Skeletal muscle cell (primary cell): ENCODE measurements around the gene DPH3.
"Not testable (repeated sequence)": the region's sequence is repeated elsewhere in the genome, so short reads cannot be mapped to it uniquely, and the experiment has no call there.

Experiments used
- DNase-seq: peaks from one replicate; pipeline ENCODE4 v3.0.0-alpha.2; 2010; ENCODE audit warnings: low read depth
- H3K4me3 ChIP-seq: 2 replicates; pipeline ENCODE4 v1.5.1; 2011; ENCODE audit warnings: low read depth, mild to moderate bottlenecking, control low read depth, low read length, moderate library complexity

The DPH3 gene

GRCh38 chr3:16264708-16265454 is at the start of gene DPH3, which contains the start of gene OXNAD1:
DPH3 (minus strand) TSS chr3:16264943; CDS start chr3:16264876, 67 bp downstream.
OXNAD1 (plus strand) TSS chr3:16265212; CDS start chr3:16270953, 5,741 bp downstream.
- DNase-seq, result peak; percentile 99
- H3K4me3 ChIP-seq, result peak within 1 kb of the TSS; percentile 73

GRCh38 chr3:16313886-16314645 is 49.3 kb upstream of the DPH3 start:
- no peak for DNase-seq
- no peak overlapping the region for H3K4me3 ChIP-seq

GRCh38 chr3:16311960-16312451 is 47.3 kb upstream of the DPH3 start:
- DNase-seq, result no peak
- H3K4me3 ChIP-seq, result no peak overlapping the region

GRCh38 chr3:16310486-16310885 is 45.7 kb upstream of the DPH3 start:
- H3K4me3 ChIP-seq, DNase-seq: not testable (repeated sequence)

- H3K4me3 ChIP-seq, result no peak overlapping the region
- DNase-seq, result no peak
Measured at GRCh38 chr3:16309558-16309957, 44.8 kb upstream of the DPH3 start.

GRCh38 chr3:16308727-16309126 is 44.0 kb upstream of the DPH3 start:
- no peak for DNase-seq
- no peak overlapping the region for H3K4me3 ChIP-seq

GRCh38 chr3:16307832-16308531 is 43.2 kb upstream of the DPH3 start:
- H3K4me3 ChIP-seq, result no peak overlapping the region
- DNase-seq, result no peak

GRCh38 chr3:16305111-16305541 is 40.4 kb upstream of the DPH3 start:
- no peak for DNase-seq
- no peak overlapping the region for H3K4me3 ChIP-seq

GRCh38 chr3:16304061-16305010 is 39.6 kb upstream of the DPH3 start:
- H3K4me3 ChIP-seq, result no peak overlapping the region
- no peak for DNase-seq

- DNase-seq, result no peak
Measured at GRCh38 chr3:16303037-16303575, 38.4 kb upstream of the DPH3 start.

GRCh38 chr3:16302082-16302631 is 37.4 kb upstream of the DPH3 start:
- DNase-seq, result no peak
- no peak overlapping the region for H3K4me3 ChIP-seq

More at GRCh38 chr3:16303037-16303575, 38.4 kb upstream of the DPH3 start:
- no peak overlapping the region for H3K4me3 ChIP-seq

- DNase-seq, result no peak
- H3K4me3 ChIP-seq, result no peak overlapping the region
Measured at GRCh38 chr3:16301507-16301906, 36.8 kb upstream of the DPH3 start.

GRCh38 chr3:16300881-16301359 is 36.2 kb upstream of the DPH3 start:
- H3K4me3 ChIP-seq, result no peak overlapping the region
- DNase-seq, result no peak

- no peak for DNase-seq
- H3K4me3 ChIP-seq, result no peak overlapping the region
Measured at GRCh38 chr3:16300307-16300706, 35.6 kb upstream of the DPH3 start.

GRCh38 chr3:16299746-16300145 is 35.0 kb upstream of the DPH3 start:
- no peak for DNase-seq
- H3K4me3 ChIP-seq, result no peak overlapping the region

GRCh38 chr3:16298891-16299290 is 34.1 kb upstream of the DPH3 start:
- no peak for DNase-seq
- no peak overlapping the region for H3K4me3 ChIP-seq

GRCh38 chr3:16297997-16298885 is 33.5 kb upstream of the DPH3 start:
- no peak for DNase-seq
- H3K4me3 ChIP-seq, result no peak overlapping the region
